Transverse colon (tissue), 4 donors: Measurements from ENCODE around the gene KCTD2. TPM values are rescaled to one million over a fixed set of nuclear protein-coding genes. Genes with fewer than 3 reads are reported as not detected.
"Not testable (repeated sequence)": the region's sequence is repeated elsewhere in the genome, so short reads cannot be mapped to it uniquely, and the experiment has no call there.

Source experiments
- DNase-seq: peaks from one replicate; pipeline ENCODE4 v3.0.0-alpha.2; 2019
- H3K27ac ChIP-seq, 4 donors: fragments of 200-600 bp; sonication (generic); 2 replicates each; pipeline ENCODE4 v1.5.1; 2016 to 2018; ENCODE audit warnings: inconsistent platforms in 4 of 4
- H3K27me3 ChIP-seq: fragments of 200-600 bp; sonication (generic); 2 replicates; pipeline ENCODE4 v1.5.1; 2017; ENCODE audit warnings: inconsistent platforms
- H3K36me3 ChIP-seq, 4 donors: fragments of 200-600 bp; sonication (generic); 2 replicates each; pipeline ENCODE4 v1.5.1; 2017 to 2019; ENCODE audit warnings: inconsistent platforms in 4 of 4
- H3K4me1 ChIP-seq, 4 donors: fragments of 200-600 bp; sonication (generic); 2 replicates each; pipeline ENCODE4 v1.5.1; 2017 to 2020; ENCODE audit warnings: inconsistent platforms in 4 of 4
- H3K4me3 ChIP-seq, 4 donors: fragments of 200-600 bp; sonication (generic); 1 replicate in 1 of 4; 2 replicates in 3 of 4; pipeline versions ENCODE4 v1.5.1 to v1.6.1; 2017 to 2019; ENCODE audit warnings: inconsistent platforms in 4 of 4
- H3K9me3 ChIP-seq, 2 donors: fragments of 200-600 bp; sonication (generic); 2 replicates each; pipeline ENCODE4 v1.5.1; 2017 to 2019; ENCODE audit warnings: inconsistent platforms in 2 of 2
- EP300 ChIP-seq: sonication (generic); formaldehyde crosslinking; IDR thresholded peaks from one replicate; pipeline ENCODE4 v1.6.1; 2017; ENCODE audit warnings: antibody characterized with exemption, low read depth
- POLR2A ChIP-seq: fragments of 450-650 bp; IDR thresholded peaks from one replicate; pipeline ENCODE4 v1.6.1; 2016; ENCODE audit warnings: antibody characterized with exemption, mild to moderate bottlenecking, moderate library complexity
- POLR2AphosphoS5 ChIP-seq, 3 donors: sonication (generic); formaldehyde crosslinking; IDR thresholded peaks; one replicate each; pipeline ENCODE4 v1.6.1; 2016; ENCODE audit warnings: antibody characterized with exemption in 3 of 3
- WGBS, 2 donors: methylation state at CpG; one replicate each; pipeline ENCODE4 v1.1.5; 2018; ENCODE audit warnings: low coverage in 1 of 2; 5-methylcytosine and 5-hydroxymethylcytosine counted together
- in situ Hi-C, 4 donors: fragments of 200-750 bp; cut with MboI; loops; one replicate each; pipeline versions ENCODE4 v1.15.0 to v1.15.1; 2017; ENCODE audit warnings: low sequenced_read_pairs in 3 of 4, low pct_ligation_motif_present in 1 of 4, low pct_unique_long_range_greater_than_20kb in 1 of 4
- intact Hi-C: fragments of 100-400 bp; cut with DNase I; formaldehyde crosslinking; loops from one replicate; pipeline ENCODE4 v1.15.1; 2023; ENCODE audit warnings: low total_unique reads
- total RNA-seq, 4 donors: library from RNA; depleted of rRNA; stranded (reverse); fragments of >200 nt; gene quantifications; one replicate each; pipeline ENCODE4 v1.1.0, GENCODE V29; 2016
- TF ChIP-seq, protein P1 (sequence below), 5 experiments: fragments of 200-600 bp in 3 of 5; fragments of 450-650 bp in 2 of 5; sonication (generic) in 3 of 5; IDR thresholded peaks; 1 replicate in 2 of 5; 2 replicates in 3 of 5; pipeline ENCODE4 v1.5.1; 2016 to 2017; ENCODE audit warnings: antibody characterized with exemption in 5 of 5, inconsistent platforms in 3 of 5, mild to moderate bottlenecking in 2 of 5, moderate library complexity in 1 of 5

KCTD2 gene
- total RNA-seq, 4 donors from 2014 or later, result 14.5 to 24.7 (median 19.7) TPM

DNA sequence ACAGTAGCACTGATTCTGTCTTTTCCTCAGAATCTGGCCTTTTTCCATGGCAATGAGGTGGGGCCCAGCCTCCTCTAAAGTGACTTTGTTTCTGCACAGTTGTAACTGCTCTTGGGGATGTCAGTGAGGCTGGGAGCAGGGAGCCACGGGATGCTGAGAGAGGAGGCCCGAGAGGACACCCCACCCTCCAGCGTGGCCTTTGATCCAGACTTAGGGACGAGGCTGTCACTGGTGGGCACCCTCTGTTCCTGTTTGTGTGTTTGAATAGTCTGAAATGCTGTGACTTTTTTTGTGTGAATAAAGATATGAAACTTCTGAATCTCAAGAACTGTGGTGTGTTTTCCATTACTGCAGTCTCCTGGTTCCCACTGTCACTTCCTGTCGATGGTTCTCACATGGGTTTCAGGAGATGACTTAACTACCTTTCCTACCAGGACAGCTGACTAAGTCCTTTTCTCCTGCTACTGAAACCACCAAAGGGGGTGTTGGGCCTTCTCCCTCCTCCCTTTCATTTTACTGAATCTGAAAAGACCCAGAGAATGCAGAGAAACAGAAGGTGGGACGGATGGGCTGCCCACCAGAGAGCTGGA, 18.6 kb downstream of the KCTD2 start:
- Histone ChIP-seq H3K4me1 (no peaks in the 10 kb centered on the region), H3K4me3 (no peak overlapping the region), H3K9me3 (no peaks in the 10 kb centered on the region), H3K27me3 (no peaks in the 10 kb centered on the region), H3K36me3 (peaks cover 0 to 26% (median 10%) of the 10 kb centered on the region in 4 donors), H3K27ac (no peak overlapping the region)
- in situ Hi-C loops (no loop called here), intact Hi-C loops (no loop called here)
- no peak for TF ChIP-seq EP300
- DNase-seq, result no peak
- 76 to 92% methylated on average over 2 to 6 of the region's 6 CpGs for WGBS, 2 donors

DNA sequence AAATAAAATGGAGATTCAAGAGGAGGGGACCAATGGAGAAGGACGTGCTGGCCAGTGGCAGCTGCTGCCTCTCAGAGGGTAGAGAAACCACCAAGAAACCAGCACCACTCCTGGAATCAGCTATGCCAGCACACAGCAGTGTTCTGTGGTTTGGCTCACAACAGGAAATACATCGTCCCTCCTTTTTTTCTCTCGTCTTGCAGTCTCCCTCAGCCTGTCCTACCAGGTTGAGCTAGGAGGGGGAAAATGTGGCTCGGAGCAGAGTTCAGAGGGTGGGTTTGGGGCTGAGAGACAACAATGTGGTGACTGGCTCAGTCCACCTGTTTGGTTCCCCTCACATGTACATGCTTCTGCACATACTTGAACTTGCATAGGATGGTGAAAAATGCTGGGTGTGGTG, 20.8 kb downstream of the KCTD2 start:
- intact Hi-C loops (no loop called here), in situ Hi-C loops (no loop called here)
- Histone ChIP-seq H3K27ac (no peak overlapping the region), H3K36me3 (peaks cover 0 to 16% (median 3%) of the 10 kb centered on the region in 4 donors), H3K4me3 (no peak overlapping the region), H3K27me3 (no peaks in the 10 kb centered on the region), H3K9me3 (no peaks in the 10 kb centered on the region), H3K4me1 (no peaks in the 10 kb centered on the region)
- TF ChIP-seq, protein P1, sequence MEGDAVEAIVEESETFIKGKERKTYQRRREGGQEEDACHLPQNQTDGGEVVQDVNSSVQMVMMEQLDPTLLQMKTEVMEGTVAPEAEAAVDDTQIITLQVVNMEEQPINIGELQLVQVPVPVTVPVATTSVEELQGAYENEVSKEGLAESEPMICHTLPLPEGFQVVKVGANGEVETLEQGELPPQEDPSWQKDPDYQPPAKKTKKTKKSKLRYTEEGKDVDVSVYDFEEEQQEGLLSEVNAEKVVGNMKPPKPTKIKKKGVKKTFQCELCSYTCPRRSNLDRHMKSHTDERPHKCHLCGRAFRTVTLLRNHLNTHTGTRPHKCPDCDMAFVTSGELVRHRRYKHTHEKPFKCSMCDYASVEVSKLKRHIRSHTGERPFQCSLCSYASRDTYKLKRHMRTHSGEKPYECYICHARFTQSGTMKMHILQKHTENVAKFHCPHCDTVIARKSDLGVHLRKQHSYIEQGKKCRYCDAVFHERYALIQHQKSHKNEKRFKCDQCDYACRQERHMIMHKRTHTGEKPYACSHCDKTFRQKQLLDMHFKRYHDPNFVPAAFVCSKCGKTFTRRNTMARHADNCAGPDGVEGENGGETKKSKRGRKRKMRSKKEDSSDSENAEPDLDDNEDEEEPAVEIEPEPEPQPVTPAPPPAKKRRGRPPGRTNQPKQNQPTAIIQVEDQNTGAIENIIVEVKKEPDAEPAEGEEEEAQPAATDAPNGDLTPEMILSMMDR (IDR thresholded peaks at IDR 0.05), result no peak
- TF ChIP-seq POLR2AphosphoS5 (IDR thresholded peaks at IDR 0.05) (no peak), POLR2A (no peak), EP300 (no peak)
- DNase-seq, result no peak
- 62 to 75% methylated on average over 1 to 4 of the region's 4 CpGs for WGBS, 2 donors

DNA sequence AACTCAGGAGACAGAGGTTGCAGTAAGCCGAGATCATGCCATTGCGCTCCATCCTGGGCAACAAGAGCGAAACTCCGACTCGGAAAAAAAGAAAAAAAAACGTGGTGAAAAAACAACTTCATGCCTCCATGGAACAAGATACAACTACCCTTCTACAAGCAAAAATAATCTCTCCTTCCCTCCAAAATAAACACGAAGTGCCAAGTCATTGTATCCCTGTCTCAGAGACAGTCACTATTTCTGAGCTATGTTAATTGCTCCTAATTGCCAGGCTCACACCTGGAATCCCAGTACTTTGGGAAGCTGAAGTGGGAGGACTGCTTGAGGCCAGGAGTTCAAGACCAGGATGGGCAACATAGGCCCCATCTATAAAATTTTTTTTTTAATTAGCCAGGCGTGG, 21.7 kb downstream of the KCTD2 start:
- DNase-seq, result no peak
- in situ Hi-C loops, result no loop called here
- Histone ChIP-seq H3K27ac (no peak overlapping the region), H3K36me3 (peaks cover 0 to 8% (median 0%) of the 10 kb centered on the region in 4 donors), H3K27me3 (no peaks in the 10 kb centered on the region), H3K4me1 (peaks cover under 1 to 7% (median 7%) of the 10 kb centered on the region in 4 donors), H3K4me3 (no peak overlapping the region), H3K9me3 (no peaks in the 10 kb centered on the region)
- TF ChIP-seq POLR2AphosphoS5 (IDR thresholded peaks at IDR 0.05) (no peak), EP300 (no peak), POLR2A (no peak)
- TF ChIP-seq, protein P1 (IDR thresholded peaks at IDR 0.05), result no peak
- WGBS, 2 donors, result 75 to 76% methylated on average over 7 to 8 of the region's 8 CpGs
- intact Hi-C loops, result no loop called here

DNA sequence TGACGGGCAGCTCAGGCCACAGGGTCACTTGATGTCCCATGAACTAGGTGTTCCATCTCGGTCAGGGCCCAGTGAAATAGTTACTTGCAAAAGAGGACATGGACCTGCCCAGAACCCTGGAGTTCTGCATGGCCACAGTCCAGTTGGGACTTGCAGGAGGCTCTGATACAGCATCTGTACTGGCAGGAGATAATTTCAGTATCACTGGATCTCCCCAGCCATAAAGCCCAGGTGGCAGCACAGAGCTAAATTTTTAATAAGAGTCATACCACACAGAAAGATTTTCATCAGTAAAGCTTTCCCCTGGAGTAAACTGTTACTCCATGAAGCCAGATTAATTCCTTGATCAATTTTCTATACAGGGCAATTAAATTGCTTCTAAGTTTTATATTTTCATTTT, 22.8 kb downstream of the KCTD2 start:
- intact Hi-C loops, result loop anchor here (10.0 kb wide), 1 partner anchor 135 kb away; the partner anchor contains the start of gene NUP85
- no peak overlapping the region for H3K4me3 ChIP-seq
- no peak for DNase-seq
- WGBS, 2 donors, result 60 to 86% methylated on average over 1 to 2 of the region's 2 CpGs
- H3K9me3 ChIP-seq, result no peaks in the 10 kb centered on the region
- no peaks in the 10 kb centered on the region for H3K36me3 ChIP-seq
- peaks cover 8 to 16% (median 12%) of the 10 kb centered on the region in 4 donors for H3K4me1 ChIP-seq
- TF ChIP-seq, protein P1 (IDR thresholded peaks at IDR 0.05), result peak; percentile 14 to 42 (median 25)
- no peak for TF ChIP-seq EP300
- H3K27me3 ChIP-seq, result no peaks in the 10 kb centered on the region
- H3K27ac ChIP-seq, result no peak overlapping the region
- in situ Hi-C loops, result no loop called here

DNA sequence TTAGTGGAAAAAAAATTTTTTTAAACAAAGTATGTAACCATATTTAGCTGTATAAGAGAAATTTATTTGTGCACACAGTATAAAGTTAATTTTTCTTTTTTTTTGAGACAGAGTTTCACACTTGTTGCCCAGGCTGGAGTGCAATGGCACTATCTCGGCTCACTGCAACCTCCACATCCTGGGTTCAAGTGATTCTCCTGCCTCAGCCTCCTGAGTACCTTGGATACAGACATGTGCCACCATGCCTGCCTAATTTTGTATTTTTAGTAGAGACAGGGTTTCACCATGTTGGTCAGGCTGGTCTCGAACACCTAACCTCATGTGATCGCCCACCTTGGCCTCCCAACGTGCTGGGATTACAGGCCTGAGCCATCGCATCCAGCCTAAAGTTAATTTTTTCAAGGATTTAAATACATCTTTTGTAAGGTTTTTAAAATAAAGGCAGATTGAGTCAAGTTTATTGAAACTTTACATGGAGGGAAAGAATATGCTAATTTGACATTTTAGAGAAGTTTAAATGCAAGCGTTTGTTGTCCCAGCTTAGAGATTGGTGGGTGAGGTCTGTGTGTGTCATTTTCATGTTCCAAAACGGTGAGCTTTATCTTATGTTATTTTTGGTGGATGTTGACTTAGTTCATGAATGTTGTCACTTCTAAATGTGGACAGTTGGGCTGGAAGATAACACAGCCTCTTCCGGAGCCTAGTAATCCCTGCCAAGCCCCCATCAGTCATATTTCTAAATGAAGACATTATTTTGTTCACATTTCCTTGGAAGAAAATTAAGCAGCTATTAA, 24.6 kb downstream of the KCTD2 start:
- in situ Hi-C loops, H3K4me3 ChIP-seq, DNase-seq, H3K27me3 ChIP-seq, H3K9me3 ChIP-seq, H3K36me3 ChIP-seq, H3K27ac ChIP-seq: not testable (repeated sequence)
- intact Hi-C loops, result loop anchor here (10.0 kb wide), 1 partner anchor 133 kb away; the partner anchor contains the start of gene NUP85
- 82% methylated on average over 8 of the region's 8 CpGs for WGBS, 2 donors
- H3K4me1 ChIP-seq, result peaks cover 9 to 16% (median 12%) of the 10 kb centered on the region in 4 donors

DNA sequence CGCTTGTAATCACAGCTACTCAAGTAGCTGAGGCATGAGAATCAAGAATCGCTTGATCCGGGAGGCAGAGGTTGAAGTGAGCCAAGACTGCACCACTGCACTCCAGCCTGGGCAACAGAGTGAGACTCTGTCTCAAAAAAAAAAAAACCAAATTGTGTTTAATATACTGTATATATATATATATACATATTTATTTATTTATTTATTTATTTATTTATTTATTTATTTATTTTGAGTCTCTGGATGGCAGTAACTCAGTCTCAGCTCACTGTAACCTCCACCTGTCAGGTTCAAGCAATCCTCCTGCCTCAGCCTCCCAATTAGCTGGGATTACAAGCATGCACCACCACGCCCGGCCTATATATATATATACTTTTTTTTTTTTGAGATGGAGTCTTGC, 25.9 kb downstream of the KCTD2 start:
- in situ Hi-C loops, H3K27me3 ChIP-seq, H3K9me3 ChIP-seq, H3K36me3 ChIP-seq, H3K4me3 ChIP-seq, DNase-seq: not testable (repeated sequence)
- H3K27ac ChIP-seq, result peak overlapping the region in 2 of 4 donors; percentile 74 to 85
- H3K4me1 ChIP-seq, result peaks cover 20 to 28% (median 23%) of the 10 kb centered on the region in 4 donors
- intact Hi-C loops, result loop anchor here (10.0 kb wide), 1 partner anchor 132 kb away; the partner anchor contains the start of gene NUP85
- WGBS, 2 donors, result 94 to 98% methylated on average over 5 of the region's 5 CpGs
